HG03175 (cell line): ENCODE results near the gene DGKK.
"Not testable (repeated sequence)": the region's sequence is repeated elsewhere in the genome, so short reads cannot be mapped to it uniquely, and the experiment has no call there.

Source experiments
- ATAC-seq: cut with Tn5 transposase; IDR thresholded peaks from one replicate; pipeline ENCODE4 v1.9.1; 2021; ENCODE audit warnings: mild to moderate bottlenecking, moderate library complexity; ENCODE audit not compliant: unreplicated experiment

The DGKK gene

DNA sequence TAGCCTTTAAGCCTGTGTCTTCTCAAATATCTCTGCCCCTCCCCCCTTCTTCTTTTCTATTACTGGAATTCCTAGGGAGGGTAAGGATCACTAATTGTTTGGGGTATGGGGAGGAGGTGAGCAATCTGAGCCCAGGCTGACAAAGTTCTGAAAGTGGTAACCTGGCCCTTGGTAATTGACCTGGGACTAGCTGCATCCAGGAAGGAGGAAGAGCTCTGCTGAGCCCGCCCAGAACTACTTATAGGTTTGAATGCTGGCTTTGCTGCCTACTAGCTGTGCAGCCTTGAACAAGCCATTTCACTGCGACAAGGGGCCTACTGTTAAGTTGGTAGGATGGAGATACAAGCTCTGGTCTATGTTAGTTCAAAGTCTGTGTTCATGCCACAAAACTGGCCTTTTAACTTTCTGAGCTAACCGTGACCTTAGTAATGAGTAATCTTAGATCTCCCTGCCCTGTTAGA is 37.8 kb downstream of the DGKK start:
- ATAC-seq = no peak

DNA sequence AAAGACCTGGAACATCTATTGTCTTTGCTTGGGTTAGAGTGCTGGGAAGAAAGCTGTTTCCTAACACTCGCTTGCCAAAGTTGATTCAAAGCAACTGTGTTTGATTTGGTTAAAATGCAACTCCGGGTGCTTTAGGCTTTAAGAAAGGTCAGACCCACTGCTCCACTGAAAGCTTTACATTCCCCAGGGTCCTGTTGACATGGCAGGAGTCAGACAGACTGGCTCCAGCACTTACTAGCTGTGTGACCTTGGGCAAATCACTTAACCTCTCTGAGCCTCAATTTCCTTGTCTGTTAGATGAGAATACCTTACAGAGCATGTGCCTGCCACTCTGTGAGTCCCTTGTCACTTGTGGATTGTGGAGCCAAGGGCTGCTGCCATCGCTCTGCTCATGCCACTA is 39.0 kb downstream of the DGKK start:
- ATAC-seq = no peak

- no peak for ATAC-seq
Measured at GRCh38 chrX:50430917-50431575, 39.6 kb downstream of the DGKK start.

- no peak for ATAC-seq
Measured at GRCh38 chrX:50428174-50428573, 42.5 kb downstream of the DGKK start.

DNA sequence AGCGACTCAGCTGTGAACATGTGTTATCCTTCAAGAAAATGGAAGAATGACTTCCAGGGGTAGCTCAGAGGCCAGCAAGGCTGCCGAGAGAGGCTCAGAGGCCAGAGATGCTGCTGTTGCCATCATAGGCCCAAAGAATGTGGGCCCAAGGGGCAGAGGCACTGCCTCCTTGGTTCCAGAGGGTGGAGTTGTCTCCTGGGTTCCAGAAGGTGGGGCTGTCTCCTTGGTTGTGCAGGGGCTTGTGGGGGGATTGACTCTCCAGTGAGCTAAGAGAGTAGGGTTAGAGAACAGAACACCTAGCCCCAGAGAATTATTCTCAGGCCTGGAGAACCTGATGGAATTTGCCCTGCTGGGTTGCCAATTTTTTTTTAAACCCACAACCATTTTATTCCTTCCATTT is 62.6 kb downstream of the DGKK start:
- ATAC-seq = no peak

GRCh38 chrX:50403903-50404302 is 66.7 kb downstream of the DGKK start:
- ATAC-seq = no peak

- ATAC-seq = no peak
Measured at GRCh38 chrX:50402886-50403285, 67.7 kb downstream of the DGKK start.

- no peak for ATAC-seq
Measured at GRCh38 chrX:50393902-50394301, 76.7 kb downstream of the DGKK start.

DNA sequence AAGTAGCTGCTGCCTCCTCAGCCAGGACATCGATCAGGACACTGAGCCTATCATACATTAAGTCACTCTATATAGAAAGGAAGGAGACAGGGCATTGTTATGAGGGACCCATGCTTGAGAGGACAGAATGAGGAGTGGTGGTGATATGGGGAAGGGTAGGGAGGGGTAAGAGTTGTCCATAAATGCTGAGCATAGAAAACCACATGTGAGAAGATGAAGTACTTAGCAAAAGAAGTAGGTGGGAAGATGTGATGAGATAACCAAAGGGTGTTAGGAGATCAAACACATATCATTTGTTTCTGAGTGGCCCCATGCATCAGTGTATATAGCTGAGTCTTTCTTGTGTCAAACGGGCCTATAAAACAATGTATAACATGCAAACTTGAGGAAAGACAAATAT is 84.1 kb downstream of the DGKK start:
- no peak for ATAC-seq

DNA sequence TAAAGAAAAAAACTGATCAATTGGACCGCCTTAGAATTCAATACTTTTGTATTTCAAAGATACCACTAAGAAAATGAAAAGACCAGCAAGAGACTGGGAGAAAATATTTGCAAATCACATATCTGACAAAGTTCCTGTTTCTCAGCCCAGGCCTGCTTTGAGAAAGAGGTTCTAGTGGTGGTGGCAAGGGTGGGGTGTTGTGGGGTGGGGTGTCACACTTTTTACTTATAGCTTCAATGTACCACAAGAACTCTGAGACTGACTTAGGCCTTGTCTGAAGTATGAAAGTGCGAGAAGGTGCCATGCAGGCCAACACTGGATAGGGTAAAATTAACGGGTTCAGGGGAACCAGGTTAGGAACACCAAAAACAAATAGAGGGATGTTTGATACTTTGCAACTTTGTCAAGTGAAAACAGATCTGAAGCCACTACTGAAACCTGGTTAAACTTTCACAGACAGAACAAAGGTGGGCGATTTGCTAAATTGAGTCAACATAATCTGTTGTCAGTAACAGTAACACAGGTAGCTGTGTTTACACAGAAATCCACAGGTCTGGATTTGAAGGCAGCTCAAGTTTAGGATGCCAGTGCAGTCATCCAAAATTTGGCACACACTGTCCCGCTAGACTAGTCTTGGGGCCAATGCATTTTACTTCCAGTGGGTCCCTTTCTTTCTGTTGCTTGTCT is 88.8 kb downstream of the DGKK start:
- no peak for ATAC-seq

GRCh38 chrX:50375481-50376267 is 95.0 kb downstream of the DGKK start:
- ATAC-seq = no peak

- ATAC-seq = no peak
Measured at GRCh38 chrX:50372966-50373365, 97.7 kb downstream of the DGKK start.

- no peak for ATAC-seq
Measured at GRCh38 chrX:50343917-50344316, 126.7 kb downstream of the DGKK start.

DNA sequence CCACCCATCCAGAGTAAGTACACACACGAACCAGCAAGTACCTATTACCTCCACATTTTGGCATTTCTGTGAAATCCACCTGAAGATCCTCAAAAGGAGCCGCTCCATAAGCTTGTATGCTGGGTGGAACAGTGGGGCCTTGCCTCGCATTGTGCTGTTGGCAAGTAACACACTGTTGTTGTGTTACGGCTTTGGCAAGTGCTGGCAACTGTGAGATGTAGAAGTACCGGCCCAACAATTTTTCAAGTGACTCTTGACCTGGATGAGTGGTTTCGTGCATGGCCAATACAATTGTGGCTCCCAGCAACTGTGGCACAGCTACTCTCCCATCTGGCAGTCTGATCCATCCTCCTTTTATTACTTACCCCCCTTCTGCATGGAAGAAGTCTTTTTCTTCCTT is 137.3 kb downstream of the DGKK start:
- ATAC-seq = no peak

DNA sequence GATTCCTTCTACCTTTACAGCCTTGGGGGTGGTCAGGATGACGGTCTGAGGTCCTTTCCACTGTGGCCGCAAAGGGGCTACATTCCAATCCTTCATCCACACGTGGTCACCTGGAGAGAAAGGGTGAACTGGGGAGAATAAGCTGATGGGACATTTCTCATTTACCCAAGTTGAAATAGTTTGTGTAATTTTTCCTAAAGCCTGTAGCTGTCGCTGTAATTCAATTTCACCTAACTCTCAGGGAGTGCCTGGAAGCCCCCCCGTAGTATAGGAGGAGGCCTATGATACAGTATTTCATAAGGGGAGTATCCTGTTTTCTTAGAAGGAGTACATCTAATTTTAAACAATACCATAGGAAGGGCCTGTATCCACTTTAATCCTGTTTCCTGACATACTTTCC is 138.0 kb downstream of the DGKK start:
- not testable (repeated sequence) for ATAC-seq

- no peak for ATAC-seq
Measured at GRCh38 chrX:50327235-50327634, 143.4 kb downstream of the DGKK start.
